GM18909 (cell line): ENCODE results near the gene STK11.

Experiments
- ATAC-seq: cut with Tn5 transposase; IDR thresholded peaks from one replicate; pipeline ENCODE4 v1.9.1; 2021; ENCODE audit warnings: mild to moderate bottlenecking; ENCODE audit not compliant: unreplicated experiment, poor library complexity

Gene STK11

DNA sequence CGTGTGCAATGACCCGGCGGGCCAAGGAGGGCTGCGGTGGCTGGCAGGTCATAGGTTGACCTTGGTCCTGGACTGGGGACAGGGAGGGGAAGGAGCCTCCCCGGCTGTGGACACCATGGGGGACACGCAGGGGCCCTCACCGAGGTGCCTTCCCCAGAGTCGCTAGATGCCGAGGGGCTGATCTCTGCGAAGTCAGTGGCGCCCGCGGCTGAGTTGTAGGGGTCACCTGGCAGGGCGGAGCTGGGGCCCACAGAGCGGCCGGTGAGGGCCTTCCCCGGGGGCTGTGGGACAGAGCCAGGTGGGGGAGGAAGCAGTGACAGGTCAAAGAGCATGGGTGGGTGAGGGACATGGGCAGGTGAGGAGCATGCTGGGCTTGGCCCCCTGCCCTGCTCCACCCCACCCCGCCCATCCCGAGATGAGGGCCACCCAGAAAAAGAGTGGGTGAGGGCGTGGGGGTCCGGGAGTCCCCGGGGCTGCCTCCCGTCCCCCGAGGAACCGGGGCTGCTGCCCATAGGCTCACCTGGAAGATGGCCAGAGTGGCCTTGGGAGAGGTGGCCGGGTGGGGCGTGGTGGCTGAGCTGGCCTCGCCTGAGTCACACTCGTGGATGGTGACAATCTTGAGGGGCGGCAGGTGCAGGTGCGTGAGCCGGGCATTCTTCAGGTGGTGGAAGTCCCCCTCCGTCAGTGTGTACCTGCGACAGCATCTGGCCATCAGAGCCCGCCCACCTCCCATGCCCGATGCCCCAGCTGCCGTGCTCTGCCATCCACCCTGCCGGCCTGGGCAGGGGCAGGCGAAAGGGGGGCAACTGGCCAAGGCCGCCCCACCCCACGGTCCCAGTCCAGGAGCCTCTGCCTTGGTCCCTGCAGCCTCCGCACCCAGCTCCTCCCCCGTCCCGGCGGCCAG, 28.7 kb downstream of the STK11 start:
- no peak for ATAC-seq

DNA sequence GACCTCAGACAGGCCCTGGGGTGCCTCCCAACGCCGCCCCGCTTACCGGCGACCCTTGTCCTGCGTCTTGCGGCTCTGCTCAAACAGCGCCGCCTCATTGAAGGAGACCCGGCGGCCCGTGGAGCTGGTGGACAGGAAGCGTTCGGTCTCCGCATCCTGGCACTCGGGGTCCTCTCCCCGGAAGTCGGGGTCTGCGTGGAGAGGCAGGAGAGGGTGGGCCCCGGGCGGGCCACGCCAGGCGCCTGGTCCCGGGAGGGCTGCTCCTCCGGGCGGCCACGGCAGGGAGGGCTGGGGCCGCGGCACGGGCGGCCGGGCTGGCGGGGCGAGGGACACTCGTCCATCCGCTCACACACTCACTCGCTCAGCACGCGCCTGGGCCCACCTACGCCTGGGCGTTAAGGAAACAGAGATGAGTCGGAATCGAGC, 29.4 kb downstream of the STK11 start:
- ATAC-seq, result no peak

DNA sequence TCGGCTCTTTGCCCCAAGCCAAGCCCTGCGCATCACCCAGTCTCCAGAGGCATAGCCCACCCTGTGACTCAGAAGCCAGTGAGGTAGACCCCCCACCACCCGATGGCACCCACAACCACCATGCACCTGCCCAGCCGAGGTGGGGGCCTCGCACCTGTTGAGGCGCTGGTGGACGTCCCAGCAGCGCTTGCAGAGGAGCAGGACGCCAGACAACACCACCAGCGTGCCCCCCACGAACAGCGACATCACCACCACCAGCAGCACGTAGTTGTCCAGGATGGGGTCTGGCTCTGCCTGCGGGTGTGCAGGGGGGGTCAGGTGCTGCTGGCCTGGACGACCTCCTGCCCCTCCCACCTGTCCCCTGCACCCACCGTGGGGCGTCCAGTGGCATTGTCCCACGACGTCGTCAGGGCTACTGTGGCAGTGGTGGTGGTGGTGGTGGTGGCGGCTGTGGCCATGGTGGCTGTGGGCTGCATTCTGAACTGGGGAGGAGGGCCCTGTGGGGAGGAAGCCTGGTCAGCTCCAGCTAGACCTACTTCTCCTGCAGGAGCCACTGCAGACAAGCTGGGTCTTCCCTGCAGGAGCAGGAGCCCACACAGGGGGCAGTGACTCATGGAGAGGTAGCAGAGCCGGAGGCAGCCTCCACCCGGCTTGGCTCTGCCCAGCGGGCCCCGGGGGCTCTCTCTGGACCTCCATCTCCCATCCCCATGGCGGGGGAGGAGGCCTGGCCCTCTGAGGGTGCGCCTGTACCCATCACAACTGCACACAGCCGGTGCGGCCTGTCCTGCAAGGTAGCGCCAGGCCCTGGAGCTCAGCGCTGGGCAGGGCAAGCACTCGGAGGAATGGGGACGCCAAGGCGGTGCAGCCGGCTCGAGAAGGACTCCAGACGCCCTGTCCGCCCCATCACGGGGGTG, 30.3 kb downstream of the STK11 start:
- ATAC-seq, result no peak

DNA sequence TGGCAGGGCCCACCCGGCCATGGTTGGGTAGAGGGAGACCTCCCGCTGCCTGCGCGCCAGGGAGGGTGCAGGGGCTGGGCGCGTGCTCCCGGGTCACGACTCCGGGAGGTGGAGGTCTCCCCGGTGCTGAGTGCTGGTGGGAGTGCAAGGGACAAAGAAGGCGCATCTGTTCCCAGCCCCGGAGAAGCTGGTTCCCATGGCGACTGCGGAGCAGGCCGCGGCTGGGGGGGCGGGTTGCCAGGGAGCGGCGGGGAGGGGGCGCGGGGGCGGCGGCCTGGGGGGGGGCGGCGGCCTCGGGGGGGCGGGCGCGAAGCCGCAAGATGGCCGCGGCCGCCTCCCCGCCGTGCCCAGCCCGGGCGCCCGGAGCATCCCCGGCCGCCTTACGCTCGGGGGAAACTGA, 31.0 kb downstream of the STK11 start:
- ATAC-seq, result no peak

DNA sequence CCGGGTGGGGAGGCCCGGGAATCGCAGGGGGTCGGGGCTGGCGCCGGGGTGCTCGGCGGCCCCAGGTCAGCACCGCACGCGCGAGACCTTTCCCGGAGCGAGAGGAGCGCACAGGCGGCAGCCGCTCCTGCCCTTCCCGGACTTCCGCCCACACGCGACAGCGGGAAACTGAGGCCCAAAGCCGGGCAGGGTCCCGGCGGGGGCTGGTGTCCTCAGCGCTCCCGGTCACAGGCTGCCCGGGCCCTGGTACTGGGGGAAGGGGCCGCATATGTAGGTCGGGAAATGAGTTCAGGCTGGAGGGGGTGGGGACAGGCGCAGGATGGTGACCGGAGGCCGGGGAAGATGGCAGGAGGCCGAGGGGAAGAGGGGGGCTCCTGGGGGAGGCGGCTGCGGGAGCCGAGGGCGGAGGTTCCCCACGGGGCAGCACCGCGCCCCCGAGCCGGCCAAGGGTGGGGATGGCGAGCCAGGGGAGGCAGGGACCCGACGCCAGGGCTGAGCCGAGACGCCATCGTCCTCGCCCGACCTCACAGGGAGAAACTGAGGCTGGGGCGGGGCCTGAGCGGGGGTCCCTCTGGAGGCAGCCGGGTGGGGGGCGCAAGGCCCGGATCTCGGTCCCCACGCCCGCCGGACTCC, 31.6 kb downstream of the STK11 start:
- ATAC-seq, result no peak

DNA sequence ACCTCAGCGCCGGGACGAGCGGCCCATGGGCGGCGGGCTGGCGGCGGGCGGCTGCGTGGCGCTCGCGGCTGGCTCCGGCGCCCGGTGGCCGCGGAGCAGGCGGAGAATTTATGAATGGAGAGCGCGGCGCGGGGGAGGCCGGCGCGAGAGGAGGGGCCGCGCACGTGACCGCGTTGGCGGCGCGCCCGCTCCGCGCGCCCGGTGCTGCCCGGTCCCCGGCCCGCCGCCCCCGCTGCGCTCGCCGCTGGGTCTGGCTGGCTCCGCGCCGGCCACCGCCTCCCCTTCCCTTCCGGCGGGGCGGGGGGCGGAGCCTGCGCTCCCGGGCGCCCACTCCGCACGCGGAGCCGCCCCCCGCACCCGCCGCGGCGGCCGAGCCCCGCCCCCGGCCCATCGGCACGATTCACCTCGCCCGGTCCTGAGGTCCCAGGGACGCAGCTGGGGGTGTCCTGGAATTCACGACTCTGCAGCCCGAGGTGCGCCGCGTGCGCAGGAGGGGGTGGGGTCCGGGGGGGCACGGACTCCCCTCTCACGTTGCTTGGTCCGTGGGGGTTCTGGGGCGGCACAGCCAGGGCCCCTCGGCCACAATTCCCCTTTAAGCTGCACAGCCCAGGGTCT, 32.3 kb downstream of the STK11 start, which contains the start of gene CBARP:
Gene CBARP, minus strand, starts transcription at position 252 of the 615 bp plus-strand sequence. CDS start 1,905 bp downstream, outside the sequence.
- no peak for ATAC-seq

DNA sequence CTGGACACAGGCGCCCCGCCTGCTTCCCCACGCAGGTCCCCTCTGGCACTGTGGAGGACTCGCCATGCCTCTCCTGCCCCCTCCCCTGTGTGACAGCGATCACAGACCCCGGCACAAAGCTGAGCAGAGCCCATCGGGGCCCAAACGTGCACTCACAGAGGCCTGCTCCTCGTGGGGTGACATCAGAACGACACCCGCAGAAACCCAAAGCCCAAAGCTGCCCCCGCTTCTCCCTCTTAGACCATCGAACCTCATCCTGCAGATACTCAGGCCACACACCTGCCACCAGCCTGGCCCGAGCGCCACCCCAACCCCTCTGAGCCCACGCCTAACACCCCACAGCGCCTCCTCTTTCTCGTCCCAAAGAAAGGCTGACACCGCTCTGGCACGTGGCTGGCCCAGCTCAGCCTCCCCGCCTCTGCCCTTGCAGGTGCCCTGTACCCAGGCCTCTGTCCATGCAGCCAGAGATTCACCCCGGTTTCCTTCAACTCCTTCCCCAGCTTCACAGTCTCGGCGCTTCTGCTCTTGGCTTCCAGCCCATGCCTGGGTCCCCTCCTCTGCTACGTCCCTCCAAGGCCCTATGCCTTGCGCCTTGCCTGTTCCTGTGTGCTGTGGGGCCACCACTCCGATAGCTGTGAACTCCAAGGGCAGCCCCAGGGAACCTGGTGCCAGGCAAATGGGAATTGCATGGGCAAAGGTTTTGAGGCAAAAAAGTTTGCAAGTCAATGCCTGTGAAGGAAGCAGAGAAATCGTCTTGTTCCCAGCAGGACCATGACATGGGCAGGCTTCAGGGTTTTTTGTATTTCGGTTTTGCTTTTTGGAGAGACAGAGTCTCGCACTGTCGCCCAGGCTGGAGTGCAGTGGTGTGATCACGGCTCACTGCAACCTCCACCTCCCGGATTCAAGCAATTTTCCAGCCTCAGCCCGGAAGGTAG, 33.1 kb downstream of the STK11 start:
- no peak for ATAC-seq

DNA sequence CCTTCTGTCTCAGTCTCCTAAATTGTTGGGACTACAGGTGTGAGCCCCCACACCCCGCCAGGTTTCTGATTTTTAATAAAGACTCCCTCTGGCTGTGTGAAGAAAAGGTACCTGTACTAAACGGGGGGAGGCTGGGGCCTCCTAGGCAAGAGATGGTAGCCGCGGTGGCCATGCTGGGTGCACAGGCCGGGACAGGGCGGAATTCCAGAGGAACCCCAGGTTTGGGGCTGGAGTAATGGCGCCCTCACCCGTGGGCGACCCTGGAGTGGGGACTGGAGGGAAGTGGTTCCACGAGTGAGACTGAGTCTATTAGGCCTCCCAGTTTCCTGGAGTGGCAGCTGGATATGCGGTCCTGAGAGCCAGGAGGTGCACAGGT, 33.8 kb downstream of the STK11 start:
- ATAC-seq, result no peak

DNA sequence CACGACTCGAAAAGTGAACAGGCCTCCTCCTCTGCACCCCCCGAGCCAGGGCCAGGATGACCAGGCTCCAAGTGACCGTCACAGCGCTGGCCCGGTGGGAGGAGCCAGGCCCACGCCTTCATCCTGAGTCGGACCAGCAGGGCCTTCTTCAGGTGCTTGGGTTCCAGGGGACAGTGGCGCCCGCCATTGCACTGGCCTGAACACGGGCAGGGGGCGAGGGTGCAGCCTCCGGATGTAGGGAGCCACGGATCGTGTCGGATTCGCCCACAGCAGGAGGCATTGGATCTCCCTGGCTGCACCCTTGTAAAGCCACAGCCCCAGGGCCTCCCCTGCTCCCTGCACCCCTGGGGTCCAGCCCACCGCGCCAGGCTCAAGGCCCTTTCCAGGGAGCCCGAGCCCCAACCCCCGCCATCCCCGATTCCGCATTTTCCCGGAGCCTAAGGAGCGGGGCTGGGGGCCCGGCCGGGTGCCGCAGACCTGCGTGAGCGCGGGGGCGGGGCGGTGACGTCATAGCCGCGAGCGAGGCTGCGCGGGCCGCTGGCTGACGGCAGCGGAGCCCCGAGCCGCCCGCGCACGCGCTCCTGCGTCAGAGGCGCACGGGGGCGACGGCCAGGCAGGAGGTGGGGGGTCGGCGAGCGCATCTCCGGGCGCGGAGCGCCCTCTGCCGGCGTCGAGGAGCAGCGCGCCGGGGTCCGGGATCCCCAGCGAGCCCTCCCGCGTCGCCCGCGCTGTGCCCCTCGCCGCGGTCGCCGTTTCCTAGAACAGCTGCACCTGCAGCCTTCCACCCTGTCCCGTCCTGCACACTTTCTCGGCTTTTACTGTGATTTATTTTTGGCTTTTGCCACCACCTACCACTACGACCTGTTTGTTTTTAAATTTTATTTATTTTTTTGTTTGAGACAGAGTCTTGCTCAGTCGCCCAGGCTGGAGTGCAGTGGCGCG, 34.5 kb downstream of the STK11 start:
- peak; percentile 36 for ATAC-seq

DNA sequence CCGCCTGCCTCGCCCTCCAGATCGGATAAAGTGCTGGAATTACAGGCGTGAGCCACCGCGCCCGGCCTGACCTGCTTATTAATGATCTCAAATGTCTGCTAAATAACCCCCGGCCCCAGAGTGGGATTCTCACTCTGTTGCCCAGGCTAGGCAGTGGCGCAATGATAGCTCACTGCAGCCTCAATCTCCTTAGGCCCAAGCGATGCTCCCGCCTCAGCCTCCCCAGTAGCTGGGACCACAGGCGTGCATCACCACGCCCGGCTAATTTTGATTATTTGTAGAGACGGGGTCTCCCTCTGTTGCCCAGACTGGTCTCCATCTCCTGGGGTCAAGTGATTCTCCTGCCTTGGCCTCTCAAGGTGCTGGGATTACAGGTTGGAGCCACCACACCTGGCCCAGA, 35.3 kb downstream of the STK11 start:
- ATAC-seq, result no peak

DNA sequence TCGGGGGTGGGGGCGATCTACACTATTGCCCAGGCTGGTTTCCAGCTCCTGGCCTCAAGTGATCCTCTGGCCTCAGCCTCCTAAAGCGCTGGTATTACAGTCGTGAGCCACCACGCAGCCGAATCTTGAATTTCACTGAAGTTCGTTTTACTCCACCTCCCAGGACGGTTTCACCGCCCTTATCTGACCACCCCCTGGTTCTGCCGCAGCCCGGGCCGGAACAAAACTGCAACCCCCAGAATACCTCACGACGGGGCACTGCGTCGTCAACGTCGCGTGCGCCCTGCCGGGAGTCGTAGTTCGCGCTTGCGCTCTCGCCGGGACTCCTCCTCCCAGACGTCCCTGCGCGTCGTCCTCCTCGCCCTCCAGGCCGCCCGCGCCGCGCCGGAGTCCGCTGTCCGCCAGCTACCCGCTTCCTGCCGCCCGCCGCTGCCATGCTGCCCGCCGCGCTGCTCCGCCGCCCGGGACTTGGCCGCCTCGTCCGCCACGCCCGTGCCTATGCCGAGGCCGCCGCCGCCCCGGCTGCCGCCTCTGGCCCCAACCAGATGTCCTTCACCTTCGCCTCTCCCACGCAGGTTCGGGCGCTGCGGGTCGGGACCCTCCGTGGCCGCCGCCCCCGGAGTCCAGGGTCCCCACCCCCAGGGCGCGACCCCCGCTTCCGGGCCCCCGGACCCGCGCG, 36.0 kb downstream of the STK11 start, which contains the start of gene ATP5F1D:
Gene ATP5F1D, plus strand, starts transcription at position 335 of the 679 bp plus-strand sequence. Its CDS starts 100 bp downstream, at position 435.
- ATAC-seq, result peak; percentile 50

DNA sequence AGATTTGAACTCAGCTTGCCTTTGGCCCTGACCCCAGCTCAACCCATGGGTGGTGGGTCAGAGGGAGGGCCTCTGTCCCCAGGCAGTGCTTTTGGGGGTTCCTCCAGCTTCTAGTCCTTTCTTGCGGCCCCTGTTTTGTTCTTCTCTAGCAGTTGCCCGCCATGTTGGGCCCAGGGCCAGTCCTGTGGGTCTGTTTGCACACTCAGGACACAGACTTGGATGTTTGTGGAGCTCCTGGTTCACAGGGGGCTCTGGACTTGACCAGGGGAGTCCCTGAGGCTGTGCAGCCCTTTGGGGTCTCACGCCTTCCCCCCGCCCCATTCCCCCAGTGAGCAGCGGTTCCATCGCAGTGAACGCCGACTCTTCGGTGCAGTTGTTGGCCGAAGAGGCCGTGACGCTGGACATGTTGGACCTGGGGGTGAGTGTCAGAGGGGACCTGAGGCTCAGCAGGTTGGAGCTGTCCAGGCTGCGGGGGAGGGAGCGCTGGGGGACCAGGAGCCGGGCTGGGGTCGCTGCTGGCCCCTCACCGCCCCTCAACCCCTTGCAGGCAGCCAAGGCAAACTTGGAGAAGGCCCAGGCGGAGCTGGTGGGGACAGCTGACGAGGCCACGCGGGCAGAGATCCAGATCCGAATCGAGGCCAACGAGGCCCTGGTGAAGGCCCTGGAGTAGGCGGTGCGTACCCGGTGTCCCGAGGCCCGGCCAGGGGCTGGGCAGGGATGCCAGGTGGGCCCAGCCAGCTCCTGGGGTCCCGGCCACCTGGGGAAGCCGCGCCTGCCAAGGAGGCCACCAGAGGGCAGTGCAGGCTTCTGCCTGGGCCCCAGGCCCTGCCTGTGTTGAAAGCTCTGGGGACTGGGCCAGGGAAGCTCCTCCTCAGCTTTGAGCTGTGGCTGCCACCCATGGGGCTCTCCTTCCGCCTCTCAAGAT, 38.5 kb downstream of the STK11 start:
- no peak for ATAC-seq

DNA sequence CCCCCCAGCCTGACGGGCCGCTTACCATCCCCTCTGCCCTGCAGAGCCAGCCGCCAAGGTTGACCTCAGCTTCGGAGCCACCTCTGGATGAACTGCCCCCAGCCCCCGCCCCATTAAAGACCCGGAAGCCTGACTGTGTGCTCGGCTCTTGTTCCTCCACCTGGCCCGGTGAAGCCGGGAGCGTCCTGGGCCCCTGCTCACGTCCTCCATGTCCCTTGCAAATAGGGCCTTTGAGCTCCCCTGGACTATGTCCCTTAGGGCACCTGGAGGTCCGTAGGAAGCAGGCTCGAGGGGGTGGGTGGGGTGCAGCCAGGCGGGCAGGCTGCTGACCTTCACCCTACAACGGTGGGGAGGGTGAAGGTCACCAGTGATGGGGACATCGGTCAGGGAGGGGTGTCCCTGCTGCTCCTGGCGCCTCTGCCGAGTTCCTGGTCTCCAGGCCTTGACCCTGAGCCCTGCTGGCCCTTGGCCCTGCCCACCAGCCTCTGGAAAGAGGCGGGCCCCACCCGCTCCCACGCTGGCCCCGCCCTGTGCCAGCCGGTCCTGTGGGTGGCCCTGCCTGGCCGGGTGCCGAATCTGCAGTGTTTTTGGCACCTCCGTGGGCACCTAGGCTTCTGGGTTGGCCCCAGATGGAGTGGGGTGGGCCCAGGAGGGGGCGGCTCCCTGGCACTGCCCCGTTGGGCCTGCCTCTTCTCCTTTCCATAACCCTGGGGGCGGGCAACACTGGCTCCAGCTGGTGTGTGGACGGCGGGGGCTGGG, 39.3 kb downstream of the STK11 start:
- no peak for ATAC-seq

DNA sequence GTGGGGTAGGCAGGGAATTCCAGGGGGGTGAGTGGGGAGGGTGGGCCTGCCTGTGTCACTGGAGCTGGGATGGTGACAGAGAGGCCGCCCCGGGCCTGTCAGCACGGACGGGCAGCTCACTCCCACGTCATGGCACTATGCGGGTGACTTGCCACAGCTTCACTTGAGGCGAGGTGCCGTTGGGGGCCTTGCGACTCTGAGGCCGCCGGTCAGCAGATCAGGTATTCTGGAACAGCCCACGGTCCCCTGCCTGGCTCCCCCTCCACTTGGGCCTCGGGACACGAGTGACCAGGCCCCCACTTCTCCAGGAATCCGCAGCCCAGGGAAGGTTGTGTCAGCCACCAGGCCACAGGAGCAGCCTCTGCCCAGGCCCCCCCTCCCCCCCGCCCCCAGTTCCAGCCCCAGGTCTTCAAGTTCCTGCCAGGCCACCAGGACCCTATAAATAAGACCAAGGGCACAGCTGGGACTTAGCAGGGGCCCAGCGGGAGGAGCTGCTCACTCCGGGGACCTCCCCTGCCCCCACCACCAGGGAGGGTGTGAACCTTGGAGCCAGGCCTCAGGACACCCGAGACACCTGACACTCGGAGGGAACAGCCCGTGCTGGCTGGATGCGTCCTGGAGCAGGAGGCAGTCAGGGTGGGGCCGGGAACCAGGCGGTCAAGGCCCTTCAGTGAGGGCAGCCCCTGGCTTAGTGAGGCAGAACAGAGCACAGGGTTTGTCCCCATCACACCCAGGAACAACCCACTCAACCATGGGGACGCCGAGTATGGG, 40.1 kb downstream of the STK11 start:
- ATAC-seq, result no peak
